Islet of Langerhans (tissue), 1 donor: ENCODE results near the gene DNAH1.

Experiments
- FAIRE-seq: peaks from one replicate; lab custom pipeline; 2011; peaks lifted over from hg19 to GRCh38; lab: Jason Lieb, UNC

The DNAH1 gene

DNA sequence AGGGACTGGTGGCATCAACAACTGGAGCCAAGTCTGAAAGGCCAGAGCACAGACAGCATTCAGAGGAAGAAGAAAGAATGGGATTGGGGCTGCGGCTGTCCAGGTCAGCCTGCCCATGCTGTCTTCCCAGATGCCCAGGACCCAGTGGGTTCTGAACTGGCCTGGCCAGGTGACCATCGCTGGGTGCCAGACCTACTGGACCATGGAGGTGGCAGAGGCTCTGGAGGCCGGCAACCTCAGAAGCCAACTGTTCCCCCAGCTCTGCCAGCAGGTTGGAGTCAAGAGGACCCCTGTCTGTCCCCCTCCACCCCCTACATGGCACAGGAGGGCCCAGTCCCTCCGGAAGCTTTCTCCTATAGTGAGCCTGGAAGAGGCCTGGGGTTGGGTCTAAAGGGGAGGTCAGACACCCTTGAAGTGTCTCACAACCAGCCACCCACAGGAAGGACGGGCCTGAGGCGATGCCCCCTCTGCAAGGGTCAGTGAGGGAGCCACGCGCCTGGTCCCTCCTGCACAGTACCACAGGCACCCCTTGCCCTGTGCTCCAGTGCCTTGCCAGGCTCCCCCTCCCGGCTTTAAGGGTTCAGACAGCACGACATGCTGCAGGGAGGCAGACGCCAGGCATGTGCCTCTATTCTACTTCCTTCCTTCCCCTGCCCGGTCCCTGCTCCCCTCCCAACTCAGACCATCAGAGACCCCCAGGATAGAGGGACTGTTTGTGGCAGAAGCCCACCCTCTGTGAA, 43.2 kb downstream of the DNAH1 start:
- no peak for FAIRE-seq

DNA sequence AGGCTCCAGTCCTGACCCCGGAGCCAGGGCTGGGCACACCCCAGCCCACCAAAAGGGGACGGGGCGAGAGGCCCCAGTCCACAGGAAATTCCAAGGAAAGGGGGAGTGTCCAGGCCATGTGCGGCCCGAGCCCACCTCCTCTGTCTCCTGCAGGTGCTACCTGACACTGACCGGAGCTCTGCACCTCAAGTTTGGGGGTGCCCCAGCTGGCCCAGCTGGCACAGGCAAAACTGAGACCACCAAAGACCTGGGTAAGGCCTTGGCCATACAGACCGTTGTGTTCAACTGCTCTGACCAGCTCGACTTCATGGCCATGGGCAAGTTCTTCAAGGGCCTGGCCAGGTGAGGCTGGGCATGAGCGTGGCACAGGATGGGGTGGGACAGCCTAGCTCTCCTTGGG, 44.9 kb downstream of the DNAH1 start:
- FAIRE-seq = no peak

DNA sequence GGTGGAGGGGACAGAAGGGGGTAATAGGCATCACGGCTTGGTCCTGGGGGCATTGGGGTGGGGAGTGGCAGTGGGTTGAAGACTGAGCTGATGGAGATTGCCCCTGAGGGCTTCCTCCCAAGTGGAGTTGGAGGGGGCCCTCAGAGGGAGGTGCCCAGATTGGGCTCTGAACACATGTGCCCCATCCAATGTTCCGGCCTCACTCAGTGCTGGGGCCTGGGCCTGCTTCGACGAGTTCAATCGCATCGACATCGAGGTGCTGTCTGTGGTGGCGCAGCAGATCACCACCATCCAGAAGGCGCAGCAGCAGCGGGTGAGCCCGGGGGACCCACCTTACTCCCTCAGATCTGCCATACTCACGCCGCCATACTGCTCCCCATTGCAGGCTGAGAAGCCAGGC, 45.3 kb downstream of the DNAH1 start:
- FAIRE-seq = no peak

- FAIRE-seq = no peak
These were observed 45.8 kb downstream of the DNAH1 start for GRCh38 chr3:52361898-52362297.

DNA sequence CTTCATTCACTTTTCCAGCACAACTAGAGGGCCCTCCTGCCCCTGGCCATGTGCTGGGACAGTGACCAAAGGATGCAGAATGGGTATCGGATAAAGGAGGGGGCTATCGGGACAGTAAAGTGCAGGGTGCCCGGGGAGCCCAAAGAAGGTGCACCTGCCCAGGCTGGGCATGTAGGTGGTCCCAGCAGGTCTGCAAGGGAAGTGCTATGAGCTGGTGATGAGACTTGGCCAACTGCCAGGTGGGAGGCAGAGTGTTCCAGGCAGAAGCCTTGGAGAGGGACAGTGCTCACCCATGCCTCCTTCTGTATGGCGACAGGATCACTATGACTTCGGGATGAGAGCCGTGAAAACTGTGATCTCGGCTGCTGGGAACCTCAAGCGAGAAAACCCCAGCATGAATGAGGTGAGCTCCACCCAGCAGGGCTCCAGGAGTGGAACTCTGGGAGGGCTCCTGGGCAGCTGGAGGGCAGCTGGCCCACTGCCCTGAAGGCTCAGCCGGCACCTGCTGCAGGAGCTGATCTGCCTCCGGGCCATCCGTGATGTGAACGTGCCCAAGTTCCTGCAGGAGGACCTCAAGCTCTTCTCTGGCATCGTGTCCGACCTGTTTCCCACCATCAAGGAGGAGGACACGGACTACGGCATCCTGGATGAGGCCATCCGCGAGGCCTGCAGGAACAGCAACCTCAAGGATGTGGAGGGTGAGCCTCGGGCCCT, 48.4 kb downstream of the DNAH1 start:
- FAIRE-seq = no peak

DNA sequence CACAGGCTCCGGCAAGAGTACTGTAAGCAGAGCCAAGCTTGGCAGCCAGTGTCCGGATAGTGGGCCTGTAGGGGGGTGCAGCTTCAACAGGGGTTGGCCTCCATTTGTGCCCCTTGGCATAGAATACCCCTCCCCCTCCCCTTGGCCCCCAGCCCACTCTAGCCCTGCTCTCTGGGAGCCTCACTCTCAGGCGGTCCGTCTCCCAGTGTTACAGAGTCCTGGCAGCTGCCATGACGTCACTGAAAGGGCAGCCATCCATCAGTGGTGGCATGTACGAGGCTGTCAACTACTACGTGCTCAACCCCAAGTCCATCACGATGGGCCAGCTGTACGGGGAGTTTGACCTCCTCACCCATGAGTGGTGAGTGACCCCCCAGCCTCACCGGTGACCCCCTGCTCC, 50.4 kb downstream of the DNAH1 start:
- no peak for FAIRE-seq

GRCh38 chr3:52367891-52368880, 52.1 kb downstream of the DNAH1 start:
- FAIRE-seq = no peak

DNA sequence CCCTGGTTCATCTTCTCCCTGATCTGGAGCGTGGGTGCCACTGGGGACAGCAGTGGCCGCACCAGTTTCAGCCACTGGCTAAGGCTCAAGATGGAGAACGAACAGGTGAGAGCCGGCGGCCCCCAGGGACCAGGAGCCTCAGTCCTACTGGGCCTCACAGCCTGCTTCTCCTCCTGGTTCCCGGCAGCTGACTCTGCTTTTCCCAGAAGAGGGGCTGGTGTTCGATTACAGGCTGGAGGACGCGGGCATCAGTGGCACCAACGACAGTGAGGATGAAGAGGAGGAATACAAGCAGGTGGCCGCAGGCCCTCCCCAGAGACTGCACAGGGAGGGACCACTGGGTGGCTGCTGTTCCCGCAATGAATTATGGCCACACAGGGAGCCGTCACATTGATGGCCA, 54.4 kb downstream of the DNAH1 start:
- no peak for FAIRE-seq

DNA sequence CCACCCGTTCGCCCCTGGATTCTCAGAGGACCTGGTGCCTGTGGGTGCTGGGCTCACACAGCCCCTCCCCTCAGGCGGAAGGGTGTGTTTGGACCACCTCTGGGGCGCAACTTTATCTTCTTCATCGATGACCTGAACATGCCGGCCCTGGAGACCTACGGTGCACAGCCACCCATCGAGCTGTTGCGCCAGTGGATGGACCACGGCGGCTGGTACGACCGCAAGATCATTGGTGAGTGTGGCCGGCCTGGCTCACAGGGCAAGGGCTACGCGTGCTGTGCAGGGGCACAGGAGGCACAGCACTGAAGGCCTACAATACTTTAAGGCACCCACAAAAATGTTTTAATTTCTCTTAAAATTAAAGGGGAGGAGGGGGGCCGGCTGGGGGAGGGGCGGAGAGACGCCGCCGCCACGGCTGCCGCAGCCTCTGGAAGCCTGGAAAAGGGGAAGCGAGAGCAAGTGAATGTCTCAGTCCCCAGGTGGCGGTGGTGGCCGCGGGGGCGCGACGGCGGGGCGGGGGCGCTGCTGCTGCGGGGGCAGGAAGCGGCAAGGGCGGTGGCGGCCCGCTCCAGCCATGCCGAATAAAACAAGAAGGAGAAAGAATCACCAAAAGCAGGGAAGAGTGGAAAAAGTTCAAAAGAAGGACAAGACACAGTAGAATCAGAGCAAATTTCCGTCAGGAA, 56.8 kb downstream of the DNAH1 start:
- no peak for FAIRE-seq

DNA sequence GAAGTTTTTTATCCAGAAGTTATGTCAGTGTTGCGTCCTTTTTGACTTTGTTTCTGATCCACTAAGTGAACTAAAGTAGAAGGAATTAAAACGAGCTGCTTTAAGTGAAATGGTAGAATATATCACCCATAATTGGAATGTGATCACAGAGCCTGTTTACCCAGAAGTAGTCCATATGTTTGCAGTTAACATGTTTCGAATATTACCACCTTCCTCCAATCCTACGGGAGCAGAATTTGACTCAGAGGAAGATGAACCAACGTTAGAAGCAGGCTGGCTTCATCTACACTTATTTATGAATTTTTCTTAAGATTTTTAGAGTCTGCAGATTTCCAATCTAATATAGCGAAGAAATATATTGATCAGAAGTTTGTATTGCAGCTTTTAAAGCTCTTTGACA, 57.6 kb downstream of the DNAH1 start:
- FAIRE-seq = no peak

DNA sequence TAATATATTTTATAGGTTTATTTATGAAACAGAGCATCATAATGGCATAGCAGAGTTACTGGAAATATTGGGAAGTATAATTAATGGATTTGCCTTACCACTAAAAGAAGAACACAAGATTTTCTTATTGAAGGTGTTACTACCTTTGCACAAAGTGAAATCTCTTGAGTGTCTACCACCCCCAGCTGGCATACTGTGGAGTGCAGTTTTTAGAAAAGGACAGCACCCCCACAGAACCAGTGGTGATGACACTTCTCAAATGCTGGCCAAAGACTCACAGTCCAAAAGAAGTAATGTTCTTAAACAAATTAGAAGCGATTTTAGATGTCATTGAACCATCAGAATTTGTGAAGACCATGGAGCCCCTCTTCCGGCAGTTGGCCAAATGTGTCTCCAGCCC, 58.1 kb downstream of the DNAH1 start:
- no peak for FAIRE-seq

- no peak for FAIRE-seq
These were observed 63.5 kb downstream of the DNAH1 start for GRCh38 chr3:52379610-52380009.

DNA sequence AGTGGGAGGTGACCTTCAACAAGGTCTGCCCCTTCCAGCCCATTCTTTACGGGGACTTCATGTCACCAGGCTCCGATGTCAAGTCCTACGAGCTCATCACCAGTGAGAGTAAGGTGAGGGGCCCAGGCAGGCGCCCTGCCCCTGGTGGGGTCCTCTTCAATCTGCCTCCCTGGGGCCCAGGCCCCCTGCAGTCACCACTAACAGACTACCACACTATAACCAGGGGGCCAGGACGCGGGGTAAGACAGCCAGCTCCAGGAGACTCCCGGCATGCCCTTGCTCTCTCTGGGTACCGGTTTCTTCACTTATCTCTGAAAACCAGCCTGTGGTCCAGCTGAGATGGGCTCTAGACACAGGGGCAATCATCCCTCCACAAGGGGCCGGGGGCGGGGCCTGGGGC, 63.9 kb downstream of the DNAH1 start:
- no peak for FAIRE-seq

- no peak for FAIRE-seq
These were observed 65.5 kb downstream of the DNAH1 start for GRCh38 chr3:52381623-52382022.

DNA sequence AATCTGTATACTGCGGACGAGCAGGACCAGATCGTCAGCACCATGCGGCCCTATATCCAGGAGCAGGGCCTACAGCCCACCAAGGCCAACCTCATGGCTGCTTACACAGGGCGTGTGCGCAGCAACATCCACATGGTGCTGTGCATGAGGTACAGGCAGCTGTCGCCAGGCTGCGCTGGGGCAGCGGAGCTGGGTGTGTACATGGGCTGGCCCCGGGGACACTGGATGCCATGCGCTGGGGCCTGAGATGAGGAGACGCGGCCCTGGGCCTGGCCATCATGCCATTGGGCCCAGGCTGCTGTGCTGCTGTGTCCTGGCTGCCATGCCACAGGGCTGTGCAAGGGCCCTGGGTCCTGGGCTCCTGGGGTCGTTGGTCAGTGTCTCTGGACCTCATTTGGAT, 67.3 kb downstream of the DNAH1 start:
- FAIRE-seq = no peak

- no peak for FAIRE-seq
These were observed 68.1 kb downstream of the DNAH1 start for GRCh38 chr3:52384019-52384761.

DNA sequence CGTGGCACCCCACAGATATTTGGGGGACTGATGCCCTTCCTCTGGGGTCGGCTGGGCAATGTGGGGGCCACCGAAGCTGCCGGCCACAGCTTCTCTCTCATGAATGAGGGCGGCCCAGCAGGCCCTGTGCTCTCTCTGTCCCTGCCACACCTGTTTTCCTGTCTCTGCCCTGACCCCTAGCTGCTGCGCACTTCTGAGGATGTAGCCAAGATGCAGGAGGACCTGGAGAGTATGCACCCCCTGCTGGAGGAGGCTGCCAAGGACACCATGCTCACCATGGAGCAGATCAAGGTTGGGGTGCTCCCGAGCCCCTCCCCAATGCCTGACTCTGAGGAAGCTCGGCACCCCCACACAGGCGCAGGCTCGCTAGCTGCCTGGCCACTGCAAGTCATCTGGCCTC, 69.0 kb downstream of the DNAH1 start:
- FAIRE-seq = no peak

GRCh38 chr3:52387481-52387880, 71.4 kb downstream of the DNAH1 start:
- no peak for FAIRE-seq

- FAIRE-seq = no peak
These were observed 72.3 kb downstream of the DNAH1 start for GRCh38 chr3:52388348-52388821.

DNA sequence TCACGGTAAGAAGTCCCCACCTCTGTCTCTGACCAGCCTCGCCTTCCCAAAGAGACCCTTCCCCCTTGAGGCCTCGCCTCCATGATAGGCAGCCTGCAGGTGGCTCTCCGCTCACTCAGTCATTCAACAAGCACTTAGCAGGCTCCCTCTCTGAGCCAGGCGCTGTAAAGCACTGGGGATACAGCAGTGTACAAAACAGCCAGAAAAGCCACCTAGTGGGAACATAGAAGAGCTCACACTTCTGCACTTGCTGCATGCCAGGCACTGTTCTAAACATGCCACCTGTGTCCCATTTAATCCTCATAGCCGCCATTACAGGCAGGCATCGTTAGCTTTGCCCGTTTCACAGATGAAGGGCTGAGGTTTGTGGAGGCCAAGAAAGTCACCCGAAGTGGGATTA, 72.8 kb downstream of the DNAH1 start:
- no peak for FAIRE-seq

GRCh38 chr3:52391096-52391495, 75.0 kb downstream of the DNAH1 start:
- no peak for FAIRE-seq
